ENCODE measurements around the gene QPRT. TPM values are rescaled to one million over a fixed set of nuclear protein-coding genes. Genes with fewer than 3 reads are reported as not detected.

QPRT gene
- total RNA-seq, 1 experiment from 2014 or later, result 138 TPM

DNA sequence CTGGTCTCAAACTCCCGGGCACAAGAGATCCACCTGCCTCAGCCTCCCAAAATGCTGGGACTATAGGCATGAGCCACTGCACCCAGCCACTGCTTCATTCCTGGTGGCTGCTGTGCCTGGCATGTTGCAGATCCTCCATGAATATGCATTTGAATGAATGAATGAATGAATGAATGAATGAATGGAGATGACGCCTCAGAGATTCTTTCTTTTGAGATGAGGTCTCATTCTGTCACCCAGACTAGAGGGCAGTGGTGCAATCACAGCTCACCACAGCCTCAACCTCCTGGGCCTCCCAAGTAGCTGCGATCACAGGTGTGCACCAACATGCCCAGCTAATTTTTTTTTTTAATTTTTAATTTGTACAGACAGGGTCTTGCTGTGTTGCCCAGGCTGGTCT lies 10.7 kb upstream of the QPRT start:
- ChIA-PET POLR2A (interaction anchor here (0.6 kb wide), 1 partner anchor 12 kb away, joined by 4 read pairs; no protein-coding TSS in a partner anchor), CTCF (interaction anchor here (1.7 kb wide), 1 partner anchor 48 kb away, joined by 3 read pairs; no protein-coding TSS in a partner anchor)
- ATAC-seq (no peak), DNase-seq (ENCODE audit: low spot score) (no peak)
- Mint-ChIP-seq H3K36me3 (no peaks in the 10 kb centered on the region), H3K27me3 (ENCODE audit: low read depth) (no peaks in the 10 kb centered on the region), H3K4me1 (peaks cover 36% of the 10 kb centered on the region), H3K27ac (no peak overlapping the region), H3K4me3 (no peak overlapping the region), H3K9me3 (no peaks in the 10 kb centered on the region)
- TF ChIP-seq MYBL2 (CRISPR knock-in tag; IDR thresholded peaks at IDR 0.05) (no peak), RORB (CRISPR knock-in tag; IDR thresholded peaks at IDR 0.05) (no peak)

GRCh38 chr16:29673501-29673900 lies 5.5 kb upstream of the QPRT start:
- Mint-ChIP-seq H3K27me3 (ENCODE audit: low read depth) (no peaks in the 10 kb centered on the region), H3K9me3 (no peaks in the 10 kb centered on the region), H3K36me3 (no peaks in the 10 kb centered on the region), H3K4me1 (peaks cover 17% of the 10 kb centered on the region), H3K27ac (no peak overlapping the region; the same call in 1 of the 2 replicates), H3K4me3 (no peak overlapping the region)
- peak; percentile 78 for TF ChIP-seq ZNF121 (CRISPR knock-in tag; IDR thresholded peaks at IDR 0.05)
- TF ChIP-seq ZSCAN18 (CRISPR knock-in tag; IDR thresholded peaks at IDR 0.05), result no peak
- TF ChIP-seq ZNF396 (CRISPR knock-in tag; IDR thresholded peaks at IDR 0.05; ENCODE audit: borderline replicate concordance), result no peak
- ATAC-seq (no peak), DNase-seq (ENCODE audit: low spot score) (no peak)
- CTCF ChIA-PET, result interaction anchor here (1.0 to 1.3 kb wide), 2 partner anchors 25 to 56 kb away, joined by 4 read pairs; no protein-coding TSS in a partner anchor
- POLR2A ChIA-PET, result no interaction called here

- POLR2A ChIA-PET, result no interaction called here
- DNase-seq (ENCODE audit: low spot score) (no peak), ATAC-seq (no peak)
- Mint-ChIP-seq H3K27ac (peak overlapping the region; percentile 91), H3K36me3 (no peaks in the 10 kb centered on the region), H3K9me3 (no peaks in the 10 kb centered on the region), H3K27me3 (ENCODE audit: low read depth) (no peaks in the 10 kb centered on the region), H3K4me1 (peaks cover 19% of the 10 kb centered on the region), H3K4me3 (no peak overlapping the region)
- CTCF ChIA-PET, result interaction anchor here (0.7 to 1.3 kb wide), 4 partner anchors 17 to 55 kb away, joined by 4 to 5 read pairs (median 4); no protein-coding TSS in a partner anchor
- no peak for TF ChIP-seq MAX (CRISPR knock-in tag; IDR thresholded peaks at IDR 0.05)
- TF ChIP-seq, protein P1, sequence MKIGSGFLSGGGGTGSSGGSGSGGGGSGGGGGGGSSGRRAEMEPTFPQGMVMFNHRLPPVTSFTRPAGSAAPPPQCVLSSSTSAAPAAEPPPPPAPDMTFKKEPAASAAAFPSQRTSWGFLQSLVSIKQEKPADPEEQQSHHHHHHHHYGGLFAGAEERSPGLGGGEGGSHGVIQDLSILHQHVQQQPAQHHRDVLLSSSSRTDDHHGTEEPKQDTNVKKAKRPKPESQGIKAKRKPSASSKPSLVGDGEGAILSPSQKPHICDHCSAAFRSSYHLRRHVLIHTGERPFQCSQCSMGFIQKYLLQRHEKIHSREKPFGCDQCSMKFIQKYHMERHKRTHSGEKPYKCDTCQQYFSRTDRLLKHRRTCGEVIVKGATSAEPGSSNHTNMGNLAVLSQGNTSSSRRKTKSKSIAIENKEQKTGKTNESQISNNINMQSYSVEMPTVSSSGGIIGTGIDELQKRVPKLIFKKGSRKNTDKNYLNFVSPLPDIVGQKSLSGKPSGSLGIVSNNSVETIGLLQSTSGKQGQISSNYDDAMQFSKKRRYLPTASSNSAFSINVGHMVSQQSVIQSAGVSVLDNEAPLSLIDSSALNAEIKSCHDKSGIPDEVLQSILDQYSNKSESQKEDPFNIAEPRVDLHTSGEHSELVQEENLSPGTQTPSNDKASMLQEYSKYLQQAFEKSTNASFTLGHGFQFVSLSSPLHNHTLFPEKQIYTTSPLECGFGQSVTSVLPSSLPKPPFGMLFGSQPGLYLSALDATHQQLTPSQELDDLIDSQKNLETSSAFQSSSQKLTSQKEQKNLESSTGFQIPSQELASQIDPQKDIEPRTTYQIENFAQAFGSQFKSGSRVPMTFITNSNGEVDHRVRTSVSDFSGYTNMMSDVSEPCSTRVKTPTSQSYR (CRISPR knock-in tag; IDR thresholded peaks at IDR 0.05), result no peak
- TF ChIP-seq ZNF138 (CRISPR knock-in tag; conservative IDR thresholded peaks at IDR 0.05), result no peak
- TF ChIP-seq, protein P2, sequence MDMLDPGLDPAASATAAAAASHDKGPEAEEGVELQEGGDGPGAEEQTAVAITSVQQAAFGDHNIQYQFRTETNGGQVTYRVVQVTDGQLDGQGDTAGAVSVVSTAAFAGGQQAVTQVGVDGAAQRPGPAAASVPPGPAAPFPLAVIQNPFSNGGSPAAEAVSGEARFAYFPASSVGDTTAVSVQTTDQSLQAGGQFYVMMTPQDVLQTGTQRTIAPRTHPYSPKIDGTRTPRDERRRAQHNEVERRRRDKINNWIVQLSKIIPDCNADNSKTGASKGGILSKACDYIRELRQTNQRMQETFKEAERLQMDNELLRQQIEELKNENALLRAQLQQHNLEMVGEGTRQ (CRISPR knock-in tag; IDR thresholded peaks at IDR 0.05), result no peak
- TF ChIP-seq, protein P3, sequence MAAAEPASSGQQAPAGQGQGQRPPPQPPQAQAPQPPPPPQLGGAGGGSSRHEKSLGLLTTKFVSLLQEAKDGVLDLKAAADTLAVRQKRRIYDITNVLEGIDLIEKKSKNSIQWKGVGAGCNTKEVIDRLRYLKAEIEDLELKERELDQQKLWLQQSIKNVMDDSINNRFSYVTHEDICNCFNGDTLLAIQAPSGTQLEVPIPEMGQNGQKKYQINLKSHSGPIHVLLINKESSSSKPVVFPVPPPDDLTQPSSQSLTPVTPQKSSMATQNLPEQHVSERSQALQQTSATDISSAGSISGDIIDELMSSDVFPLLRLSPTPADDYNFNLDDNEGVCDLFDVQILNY (CRISPR knock-in tag; IDR thresholded peaks at IDR 0.05), result no peak
- TF ChIP-seq, protein P4, sequence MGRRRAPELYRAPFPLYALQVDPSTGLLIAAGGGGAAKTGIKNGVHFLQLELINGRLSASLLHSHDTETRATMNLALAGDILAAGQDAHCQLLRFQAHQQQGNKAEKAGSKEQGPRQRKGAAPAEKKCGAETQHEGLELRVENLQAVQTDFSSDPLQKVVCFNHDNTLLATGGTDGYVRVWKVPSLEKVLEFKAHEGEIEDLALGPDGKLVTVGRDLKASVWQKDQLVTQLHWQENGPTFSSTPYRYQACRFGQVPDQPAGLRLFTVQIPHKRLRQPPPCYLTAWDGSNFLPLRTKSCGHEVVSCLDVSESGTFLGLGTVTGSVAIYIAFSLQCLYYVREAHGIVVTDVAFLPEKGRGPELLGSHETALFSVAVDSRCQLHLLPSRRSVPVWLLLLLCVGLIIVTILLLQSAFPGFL (CRISPR knock-in tag; IDR thresholded peaks at IDR 0.05; ENCODE audit: borderline replicate concordance), result no peak
- no peak for TF ChIP-seq PRDM15 (CRISPR knock-in tag; IDR thresholded peaks at IDR 0.05)
- no peak for TF ChIP-seq NR1H2 (CRISPR knock-in tag; IDR thresholded peaks at IDR 0.05)
- TF ChIP-seq JAZF1 (CRISPR knock-in tag; IDR thresholded peaks at IDR 0.05), result no peak
- TF ChIP-seq ZNF219 (CRISPR knock-in tag; IDR thresholded peaks at IDR 0.05; ENCODE audit: borderline replicate concordance), result no peak
- no peak for TF ChIP-seq KAT7 (CRISPR knock-in tag; IDR thresholded peaks at IDR 0.05; ENCODE audit: borderline replicate concordance)
- no peak for TF ChIP-seq ESRRA (CRISPR knock-in tag; IDR thresholded peaks at IDR 0.05; ENCODE audit: borderline replicate concordance)
- no peak for TF ChIP-seq E2F1 (CRISPR knock-in tag; IDR thresholded peaks at IDR 0.05)
- TF ChIP-seq CREM (CRISPR knock-in tag; IDR thresholded peaks at IDR 0.05), result no peak
Measured at GRCh38 chr16:29674188-29674587, 4.8 kb upstream of the QPRT start.
